ENCODE results near the gene XPO6. TPM values are rescaled to one million over a fixed set of nuclear protein-coding genes. Genes with fewer than 3 reads are reported as not detected.

The XPO6 gene
- polyA plus RNA-seq, 1 donor (not counting 4 experiments of a cell fraction or from before 2014, with no cell fraction given) = 127 TPM

DNA sequence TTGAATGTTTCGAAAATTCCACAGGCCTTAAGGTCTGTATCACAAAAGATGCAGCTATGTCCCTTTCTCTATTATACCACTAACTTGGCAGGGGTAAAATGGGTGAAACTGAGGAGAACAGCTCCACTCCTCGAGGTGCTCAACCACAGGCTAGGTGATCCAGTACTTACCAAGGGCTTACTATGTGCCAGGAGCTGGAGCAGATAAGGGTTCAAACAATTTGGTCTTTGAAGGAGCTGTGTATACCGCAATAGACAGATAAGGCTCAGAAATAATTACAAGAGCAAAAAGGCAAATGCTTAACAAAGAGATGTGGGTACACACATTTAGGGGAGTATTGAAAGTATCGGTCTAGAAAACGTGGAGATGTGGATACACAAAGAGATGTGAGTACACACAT is 1.5 kb downstream of the XPO6 start:
- Histone ChIP-seq H2AFZ (ENCODE audit: control insufficient read depth, low read length) (no peak overlapping the region), H3K4me2 (ENCODE audit: control insufficient read depth, extremely low read depth, insufficient read depth, low read depth, low read length) (peak overlapping the region; percentile 89), H3K4me1 (ENCODE audit: control insufficient read depth, extremely low read depth, insufficient read depth, low read length) (peaks cover 26% of the 10 kb centered on the region), H3K9me3 (ENCODE audit: control insufficient read depth, low read depth, low read length) (no peaks in the 10 kb centered on the region), H4K20me1 (ENCODE audit: control insufficient read depth, extremely low read depth, insufficient read depth, low read length) (peaks cover 26% of the 10 kb centered on the region), H3K36me3 (ENCODE audit: control insufficient read depth in 2 of 2, extremely low read depth in 1 of 2, insufficient read depth in 2 of 2, low read length in 2 of 2) (peaks cover 11 to 16% of the 10 kb centered on the region in 2 experiments), H3K9ac (ENCODE audit: control insufficient read depth, extremely low read depth, insufficient read depth, low read length) (peak overlapping the region; percentile 94), H3K4me3 (ENCODE audit: control insufficient read depth in 2 of 3, extremely low read depth in 1 of 3, insufficient read depth in 2 of 3, low read depth in 1 of 3, low read length in 3 of 3) (peak overlapping the region; percentile 76 to 97 (median 93)), H3K9me1 (ENCODE audit: control insufficient read depth, extremely low read depth, insufficient read depth, low read length) (peaks cover 3% of the 10 kb centered on the region), H3K27ac (ENCODE audit: control insufficient read depth, insufficient read depth, low read length) (peak overlapping the region; percentile 90), H3K79me2 (ENCODE audit: control insufficient read depth, insufficient read depth, low read length) (peaks cover 60% of the 10 kb centered on the region), H3K27me3 (ENCODE audit: control insufficient read depth, extremely low read depth, insufficient read depth, low read length) (no peaks in the 10 kb centered on the region)
- no peak for FAIRE-seq
- TF ChIP-seq EZH2 (IDR thresholded peaks at IDR 0.05; ENCODE audit: low read length) (no peak), CTCF (optimal IDR thresholded peaks at IDR 0.05 in 1 of 3, IDR thresholded peaks at IDR 0.05 in 1 of 3, conservative IDR thresholded peaks at IDR 0.05 in 1 of 3; ENCODE audit: extremely low read depth in 1 of 3, insufficient read depth in 2 of 3, low read length in 3 of 3) (no peak)
- dilution Hi-C loops (cut with MboI; ENCODE audit: extremely low pct_ligation_motif_present, low sequenced_read_pairs) = no loop called here
- no peak for DNase-seq (ENCODE audit: low read depth, low spot score)

DNA sequence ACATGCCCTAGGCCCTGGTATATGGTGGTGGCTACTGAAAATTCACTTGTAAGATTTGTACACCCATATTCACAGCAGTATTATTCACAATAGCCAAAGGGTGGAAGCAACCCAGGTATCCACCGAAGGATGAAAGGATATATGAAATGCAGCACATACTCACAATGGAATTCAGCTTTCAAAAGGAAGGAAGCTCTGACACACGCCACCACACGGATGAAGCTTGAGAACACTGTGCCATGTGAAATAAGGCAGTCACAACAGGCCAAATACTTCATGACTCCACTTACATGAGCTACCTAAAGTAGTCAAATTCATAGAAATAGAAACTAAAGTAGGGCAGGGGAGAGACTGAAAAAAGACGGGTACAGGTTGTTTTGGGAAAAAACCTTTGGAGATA is 2.9 kb downstream of the XPO6 start:
- dilution Hi-C loops (cut with MboI; ENCODE audit: extremely low pct_ligation_motif_present, low sequenced_read_pairs) = no loop called here
- H2AFZ ChIP-seq (ENCODE audit: control insufficient read depth, low read length) = no peak overlapping the region
- H3K79me2 ChIP-seq (ENCODE audit: control insufficient read depth, insufficient read depth, low read length) = peaks cover 75% of the 10 kb centered on the region
- no peak for TF ChIP-seq EZH2 (IDR thresholded peaks at IDR 0.05; ENCODE audit: low read length)
- TF ChIP-seq CTCF (optimal IDR thresholded peaks at IDR 0.05 in 1 of 3, IDR thresholded peaks at IDR 0.05 in 1 of 3, conservative IDR thresholded peaks at IDR 0.05 in 1 of 3; ENCODE audit: extremely low read depth in 1 of 3, insufficient read depth in 2 of 3, low read length in 3 of 3) = no peak
- peak overlapping the region; percentile 34 for H3K4me2 ChIP-seq (ENCODE audit: control insufficient read depth, extremely low read depth, insufficient read depth, low read depth, low read length)
- H3K9me3 ChIP-seq (ENCODE audit: control insufficient read depth, low read depth, low read length) = no peaks in the 10 kb centered on the region
- H3K4me3 ChIP-seq (ENCODE audit: control insufficient read depth in 2 of 3, extremely low read depth in 1 of 3, insufficient read depth in 2 of 3, low read depth in 1 of 3, low read length in 3 of 3) = no peak overlapping the region
- H3K9me1 ChIP-seq (ENCODE audit: control insufficient read depth, extremely low read depth, insufficient read depth, low read length) = peaks cover 3% of the 10 kb centered on the region
- H3K36me3 ChIP-seq (ENCODE audit: control insufficient read depth in 2 of 2, extremely low read depth in 1 of 2, insufficient read depth in 2 of 2, low read length in 2 of 2) = peaks cover 17 to 29% of the 10 kb centered on the region in 2 experiments
- no peak for FAIRE-seq
- DNase-seq (ENCODE audit: low read depth, low spot score) = no peak
- H3K27me3 ChIP-seq (ENCODE audit: control insufficient read depth, extremely low read depth, insufficient read depth, low read length) = no peaks in the 10 kb centered on the region
- peaks cover 32% of the 10 kb centered on the region for H4K20me1 ChIP-seq (ENCODE audit: control insufficient read depth, extremely low read depth, insufficient read depth, low read length)
- H3K9ac ChIP-seq (ENCODE audit: control insufficient read depth, extremely low read depth, insufficient read depth, low read length) = no peak overlapping the region
- H3K27ac ChIP-seq (ENCODE audit: control insufficient read depth, insufficient read depth, low read length) = no peak overlapping the region
- peaks cover 29% of the 10 kb centered on the region for H3K4me1 ChIP-seq (ENCODE audit: control insufficient read depth, extremely low read depth, insufficient read depth, low read length)
